ENCODE measurements around the gene RANBP1.

The RANBP1 gene

DNA sequence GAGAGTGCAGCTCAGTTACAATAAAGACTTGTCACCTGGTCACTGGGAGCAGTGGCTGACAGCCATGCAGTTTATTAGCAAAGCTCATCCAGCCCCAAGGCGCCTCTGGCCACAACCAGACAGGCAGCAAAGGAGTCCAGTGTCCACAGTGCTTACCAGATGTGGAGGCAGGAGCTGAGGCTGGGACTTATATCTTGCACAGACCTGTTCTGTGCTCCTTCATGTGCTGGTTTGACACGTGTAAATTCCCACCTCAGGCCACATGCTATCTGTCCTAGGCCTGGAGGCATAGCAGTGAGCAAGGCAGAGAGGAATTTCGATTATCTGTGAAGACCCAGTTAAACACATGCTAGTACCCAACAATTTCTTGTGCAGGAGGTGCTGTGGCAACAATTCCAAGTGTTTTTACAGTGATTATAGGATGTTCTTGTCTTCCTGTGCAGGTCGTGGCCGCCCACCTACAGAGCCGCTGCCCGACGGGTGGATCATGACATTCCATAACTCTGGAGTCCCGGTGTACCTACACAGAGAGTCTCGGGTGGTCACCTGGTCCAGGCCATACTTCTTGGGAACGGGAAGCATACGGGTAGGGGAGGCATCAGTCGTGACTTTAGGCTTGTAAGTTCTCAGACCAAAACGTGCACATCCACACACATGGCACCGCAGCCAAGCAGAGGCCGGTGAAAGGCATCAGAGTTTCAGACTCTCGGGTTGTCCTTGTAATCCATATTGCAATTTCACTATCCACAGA is 26.5 kb upstream of the RANBP1 start:
- DNase-seq = no peak

DNA sequence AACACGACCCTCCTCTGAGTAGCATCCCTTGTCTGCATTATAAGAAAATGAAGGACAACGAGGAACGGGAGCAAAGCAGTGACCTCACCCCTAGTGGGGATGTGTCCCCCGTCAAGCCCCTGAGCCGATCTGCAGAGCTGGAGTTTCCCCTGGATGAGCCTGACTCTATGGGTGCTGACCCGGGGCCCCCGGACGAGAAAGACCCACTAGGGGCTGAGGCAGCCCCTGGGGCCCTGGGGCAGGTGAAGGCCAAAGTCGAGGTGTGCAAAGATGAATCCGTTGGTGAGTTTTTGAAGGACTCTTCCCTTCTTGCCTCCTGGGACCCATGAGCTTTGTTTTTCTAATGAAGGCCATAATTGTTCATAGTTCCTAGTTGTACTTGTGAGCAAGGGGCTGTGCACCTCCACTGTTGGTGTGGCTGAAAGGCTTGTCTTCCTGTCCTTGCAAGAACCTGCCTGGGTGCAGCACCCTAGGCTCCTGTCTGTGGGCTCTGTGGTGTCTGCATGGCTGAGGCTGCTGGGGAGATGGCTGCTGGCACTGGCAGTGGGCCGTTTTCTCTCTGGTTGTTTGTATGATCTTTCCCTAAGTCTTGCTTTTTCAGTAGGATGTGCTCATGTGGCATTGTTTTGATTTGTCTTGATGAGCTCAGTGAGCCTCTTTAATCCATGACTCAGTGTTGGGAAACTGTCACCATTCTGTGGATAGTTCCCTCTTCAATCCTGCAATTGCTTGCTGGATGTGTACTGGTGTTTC is 25.8 kb upstream of the RANBP1 start:
- DNase-seq = no peak

- DNase-seq = no peak
These were observed 25.1 kb upstream of the RANBP1 start for GRCh38 chr22:20090730-20091240.

DNA sequence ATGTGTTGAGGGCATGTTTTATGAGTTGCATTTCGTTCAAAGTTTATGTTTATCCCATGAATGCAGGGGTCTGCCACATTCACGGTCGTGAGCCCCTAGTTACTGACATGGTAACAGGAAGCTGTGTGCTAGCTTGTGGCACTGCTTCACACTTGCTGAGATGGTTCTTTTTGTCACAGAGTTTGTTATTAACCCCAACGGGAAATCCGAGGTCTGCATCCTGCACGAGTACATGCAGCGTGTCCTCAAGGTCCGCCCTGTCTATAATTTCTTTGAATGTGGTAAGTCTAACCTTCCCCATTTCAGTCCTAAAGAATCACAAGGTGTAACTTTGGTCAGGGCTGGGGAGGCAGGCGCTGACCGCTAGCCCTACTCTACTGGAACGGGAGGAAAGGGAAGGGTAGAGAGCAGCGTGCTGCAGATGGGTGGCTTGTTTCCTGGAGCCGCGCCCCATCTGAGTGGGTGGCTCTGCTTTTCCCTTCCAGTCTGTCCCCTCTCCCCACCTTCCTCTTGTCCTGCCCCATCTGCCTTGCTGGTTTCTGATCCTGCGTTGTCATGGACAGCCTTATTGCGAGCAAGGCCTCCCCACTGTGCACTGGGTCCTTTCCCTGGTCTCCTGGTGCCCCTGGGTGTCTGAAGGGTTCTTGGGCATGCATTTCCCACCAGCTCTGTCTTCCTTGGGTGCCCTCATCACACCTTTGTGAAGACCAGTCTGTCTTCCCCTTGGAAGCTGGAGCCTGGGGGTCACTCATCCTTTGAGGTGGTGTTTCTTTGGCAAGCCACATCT is 24.0 kb upstream of the RANBP1 start:
- no peak for DNase-seq

GRCh38 chr22:20092477-20092854 is 23.4 kb upstream of the RANBP1 start:
- DNase-seq = no peak

DNA sequence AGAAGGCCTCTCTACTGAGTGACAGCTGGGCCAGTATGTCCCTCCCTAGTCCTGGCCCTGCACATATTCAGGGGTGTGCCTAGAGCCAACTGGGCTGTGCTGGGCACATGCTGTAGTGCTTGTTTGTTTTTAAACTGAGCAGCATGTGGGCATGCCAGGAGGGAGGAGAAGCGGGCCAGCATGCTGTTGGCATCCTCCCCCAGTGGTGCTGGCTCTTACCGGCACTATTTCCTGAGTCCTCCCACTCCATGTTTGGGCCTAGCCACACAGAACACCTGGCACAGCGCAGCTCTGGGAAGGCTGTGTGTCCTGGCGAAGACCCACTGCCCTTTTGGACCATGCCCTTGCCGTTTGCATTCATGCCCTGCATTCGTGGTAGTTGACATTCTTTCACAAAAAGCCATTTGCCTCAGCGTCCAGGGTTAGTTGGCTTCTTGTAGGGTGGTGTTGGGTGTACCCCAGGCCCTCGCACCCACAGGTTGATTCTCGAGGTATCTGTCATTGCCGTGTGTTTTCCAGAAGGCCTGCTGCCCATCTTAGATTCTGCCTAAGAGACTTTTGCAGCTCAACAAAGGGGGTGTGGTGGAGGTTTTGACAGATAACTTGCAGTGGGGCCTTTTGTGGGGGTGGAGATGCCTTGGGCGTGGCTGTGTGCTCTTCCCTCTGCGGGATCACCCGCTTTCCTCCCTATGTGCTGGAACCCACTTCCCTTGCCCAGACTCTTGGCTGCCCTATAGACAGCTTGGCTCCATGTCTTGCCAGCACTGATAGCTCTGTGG is 22.3 kb upstream of the RANBP1 start:
- DNase-seq = no peak

- no peak for DNase-seq
These were observed 21.6 kb upstream of the RANBP1 start for GRCh38 chr22:20094197-20094807.

DNA sequence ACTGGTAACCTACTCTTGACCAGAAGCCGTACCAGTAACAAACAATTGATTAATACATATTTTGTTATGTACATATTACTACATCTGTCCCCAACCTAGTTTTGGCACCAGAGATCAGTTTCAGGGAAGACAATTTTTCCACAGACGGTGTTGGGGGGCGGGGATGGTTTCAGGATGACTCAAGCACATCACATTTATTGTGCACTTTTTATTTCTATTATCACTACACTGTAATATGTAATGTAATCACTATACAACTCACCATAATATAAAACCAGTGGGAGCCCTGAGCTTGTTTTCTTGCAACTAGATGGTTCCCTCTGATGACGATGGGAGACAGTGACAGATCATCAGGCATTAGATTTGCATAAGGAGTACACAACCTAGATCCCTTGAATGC is 20.4 kb upstream of the RANBP1 start:
- no peak for DNase-seq

GRCh38 chr22:20096574-20097420 is 19.1 kb upstream of the RANBP1 start:
- no peak for DNase-seq

DNA sequence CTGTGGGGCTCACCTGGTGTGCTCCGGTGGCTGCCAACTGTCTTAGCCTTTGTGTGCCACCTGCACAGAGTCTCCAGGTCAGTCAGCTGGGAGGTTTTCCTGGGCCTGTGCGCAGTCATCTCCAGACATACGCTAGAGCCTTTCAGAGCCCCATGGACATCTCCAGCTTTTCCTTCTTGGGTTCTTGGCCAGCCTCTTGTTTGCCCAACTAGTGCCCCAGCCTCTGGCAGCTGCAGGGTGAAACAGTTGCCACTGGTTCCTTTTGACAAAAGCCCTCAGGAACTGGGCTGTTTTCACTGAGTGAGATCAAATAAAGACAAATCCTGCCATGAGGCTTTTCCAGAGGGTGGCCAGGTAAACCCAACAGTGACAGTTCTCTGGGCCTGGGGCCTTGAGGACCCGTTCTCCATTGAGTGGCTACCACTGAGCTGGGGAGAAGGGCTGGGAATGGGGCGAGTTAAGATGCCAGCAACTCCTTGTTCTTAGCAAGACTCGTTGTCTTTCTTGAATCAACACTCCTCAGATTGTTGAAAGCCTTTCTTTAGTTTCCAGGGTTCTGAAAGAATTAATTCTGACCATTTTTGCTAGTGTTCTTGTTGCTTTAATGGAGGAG is 16.7 kb upstream of the RANBP1 start:
- DNase-seq = no peak

- DNase-seq = no peak
These were observed 14.3 kb upstream of the RANBP1 start for GRCh38 chr22:20101638-20102037.

- DNase-seq = no peak
These were observed 13.6 kb upstream of the RANBP1 start for GRCh38 chr22:20102203-20102780.

DNA sequence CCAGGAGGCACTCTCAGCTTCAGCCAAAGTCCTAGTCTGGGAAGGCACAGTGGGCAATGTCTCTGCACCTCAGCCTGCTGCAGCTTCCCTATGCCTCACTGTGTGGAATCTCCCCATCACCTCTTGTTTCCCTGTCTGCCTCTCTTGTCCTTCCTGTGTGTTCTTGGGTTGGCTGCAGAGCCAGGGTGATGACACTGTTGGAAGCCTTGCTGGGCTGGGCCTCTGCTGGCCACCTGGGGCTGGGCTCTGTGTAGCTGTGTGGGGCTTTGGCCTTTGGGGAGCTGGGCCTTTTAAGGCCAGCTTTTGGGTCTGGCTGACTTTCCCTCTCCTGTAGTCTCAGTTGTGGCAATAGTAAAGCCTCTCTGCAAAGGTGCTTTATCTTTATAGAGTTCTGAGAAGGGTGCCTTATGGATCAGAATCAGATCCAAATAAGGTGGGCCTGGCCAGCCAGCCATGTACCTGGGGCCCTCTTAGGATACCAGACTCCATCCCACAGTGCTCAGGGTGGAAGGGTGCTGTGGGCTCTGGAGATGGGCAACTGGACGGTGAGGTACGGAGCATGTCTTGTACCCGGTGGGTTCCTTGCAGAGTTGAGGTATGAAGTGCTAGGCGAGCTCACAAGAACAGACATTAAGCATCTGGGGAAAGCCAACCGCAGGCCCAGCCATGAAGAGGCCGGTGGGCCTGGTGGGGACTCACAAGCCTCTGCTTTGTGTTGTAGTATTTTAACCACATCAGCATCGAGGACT is 10.3 kb upstream of the RANBP1 start:
- no peak for DNase-seq

- no peak for DNase-seq
These were observed 9.6 kb upstream of the RANBP1 start for GRCh38 chr22:20106205-20106848.

GRCh38 chr22:20106849-20107237 is 9.1 kb upstream of the RANBP1 start:
- no peak for DNase-seq

GRCh38 chr22:20107471-20107901 is 8.4 kb upstream of the RANBP1 start:
- DNase-seq = no peak

DNA sequence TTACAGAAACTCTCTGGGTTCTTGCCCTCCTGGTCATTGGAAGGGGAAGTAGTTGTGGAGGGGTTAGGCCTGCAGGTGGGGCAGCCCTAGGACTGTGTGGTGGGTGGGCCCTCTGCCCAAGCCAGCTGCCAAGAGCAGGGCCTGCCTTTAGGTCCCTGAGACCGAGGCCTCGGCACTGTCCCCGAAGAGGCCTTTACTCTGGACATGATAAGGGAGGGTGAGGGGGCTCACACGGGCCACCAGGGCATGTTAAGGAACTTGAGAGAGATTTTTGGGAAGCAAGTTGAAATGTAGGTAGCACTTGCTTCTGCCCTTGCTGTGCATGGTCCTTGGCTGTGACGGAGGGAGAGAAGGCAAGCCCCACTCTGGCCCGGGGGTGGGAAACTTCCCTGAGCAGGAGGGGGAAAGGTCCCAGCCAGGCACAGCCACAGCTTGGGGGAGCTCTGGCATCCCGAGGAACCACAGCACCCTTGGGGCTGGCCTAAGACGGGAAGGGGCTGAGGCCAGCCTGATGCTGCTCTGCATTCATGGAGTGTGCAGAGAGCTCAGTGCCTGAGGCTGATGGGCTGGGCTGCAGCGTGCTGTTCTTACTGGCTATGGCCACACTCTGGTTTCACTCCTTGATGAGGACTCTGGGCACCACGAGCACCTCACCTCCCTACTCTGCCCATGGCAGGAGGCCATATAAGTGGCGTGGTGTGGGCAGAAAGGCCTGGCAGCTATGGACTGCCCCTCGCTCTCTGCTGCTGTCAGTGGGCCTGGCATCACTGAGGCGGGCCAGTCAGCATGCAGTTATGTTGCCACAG is 7.8 kb upstream of the RANBP1 start:
- no peak for DNase-seq

DNA sequence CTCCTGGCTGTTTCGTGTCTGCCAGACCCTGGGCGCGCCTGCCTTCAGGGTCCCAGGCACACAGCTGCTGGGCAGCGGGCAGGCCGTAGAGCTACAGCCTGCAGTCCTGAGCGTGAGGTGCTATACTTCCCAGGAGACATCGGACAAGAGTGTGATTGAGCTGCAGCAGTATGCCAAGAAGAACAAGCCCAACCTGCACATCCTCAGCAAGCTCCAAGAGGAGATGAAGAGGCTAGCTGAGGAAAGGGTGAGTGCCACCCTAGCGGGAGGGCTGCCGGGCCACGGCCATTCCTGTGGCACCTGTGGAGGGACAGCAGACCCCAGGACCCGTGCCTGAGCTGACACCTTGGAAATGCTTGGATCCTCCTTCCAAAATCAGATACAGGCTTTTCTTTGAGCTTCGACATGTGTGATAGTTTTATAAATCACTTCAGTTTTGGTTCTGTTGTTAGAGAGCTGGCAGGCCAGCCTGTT is 7.1 kb upstream of the RANBP1 start:
- DNase-seq = no peak
